HFFc6 (cell line): ENCODE data around the gene ARID3A. TPM values are rescaled to one million over a fixed set of nuclear protein-coding genes. Genes with fewer than 3 reads are reported as not detected.

Experiments
- DNase-seq: peaks from one replicate; pipeline ENCODE4 v3.0.0-alpha.2; 2018
- H3K27ac Mint-ChIP-seq: 2 replicates; pipeline ENCODE4 v1.8.0; 2020; ENCODE audit warnings: mild to moderate bottlenecking, mixed read lengths
- H3K27me3 Mint-ChIP-seq: 2 replicates; pipeline ENCODE4 v1.8.0; 2021; ENCODE audit warnings: mild to moderate bottlenecking, moderate library complexity, mixed read lengths; ENCODE audit not compliant: insufficient read depth
- H3K36me3 Mint-ChIP-seq: 2 replicates; pipeline ENCODE4 v1.8.0; 2021; ENCODE audit warnings: low read depth, mixed read lengths
- H3K4me1 Mint-ChIP-seq: 2 replicates; pipeline ENCODE4 v1.8.0; 2020; ENCODE audit warnings: low read depth, mixed read lengths
- H3K4me3 Mint-ChIP-seq: 2 replicates; pipeline ENCODE4 v1.8.0; 2020; ENCODE audit warnings: mild to moderate bottlenecking, moderate library complexity, mixed read lengths
- H3K9me3 Mint-ChIP-seq: 2 replicates; pipeline ENCODE4 v1.8.0; 2020; ENCODE audit warnings: mild to moderate bottlenecking, mixed read lengths
- total RNA-seq, 6 experiments: library from RNA; stranded (reverse); fragmentation: NEBNext Ultra II Directional; extraction: Animal tissue kit (Norgen Biotek cat#: 25700); gene quantifications; 2 replicates in 1 of 6; 3 replicates in 5 of 6; pipeline ENCODE4 v1.2.3, GENCODE V29; 2021
- TF ChIP-seq, protein P1 (sequence below): fragments of 200-600 bp; sonication (generic); IDR thresholded peaks from 2 replicates; pipeline ENCODE4 v1.5.0; 2021; ENCODE audit warnings: antibody characterized with exemption, mild to moderate bottlenecking

The ARID3A gene
- total RNA-seq, 6 experiments from 2014 or later = 35.1 to 44.2 (median 38.4) TPM

DNA sequence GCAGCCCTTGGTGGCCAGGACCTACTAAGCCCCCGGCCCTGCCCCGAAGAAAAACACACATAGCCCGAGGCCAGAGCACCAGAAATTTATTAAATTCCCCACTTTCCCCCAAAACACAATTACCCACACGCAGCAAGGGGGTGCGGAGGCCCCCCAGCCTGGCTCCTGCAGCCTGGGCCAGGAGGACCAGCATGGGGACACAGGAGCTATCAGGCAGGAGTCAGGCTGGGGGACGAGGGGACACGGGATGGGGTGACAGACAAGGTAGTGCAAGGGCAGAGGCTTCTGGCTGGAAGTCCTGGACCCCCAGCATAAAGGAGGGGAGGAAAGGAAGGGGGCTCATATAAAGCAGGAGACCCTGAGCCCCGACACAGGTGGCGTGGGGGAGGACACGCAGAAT, 29.4 kb upstream of the ARID3A start:
- Mint-ChIP-seq H3K27me3 (peaks cover 7% of the 10 kb centered on the region), H3K9me3 (no peaks in the 10 kb centered on the region), H3K4me1 (no peaks in the 10 kb centered on the region), H3K27ac (no peak overlapping the region), H3K36me3 (no peaks in the 10 kb centered on the region), H3K4me3 (no peak overlapping the region)
- TF ChIP-seq, protein P1, sequence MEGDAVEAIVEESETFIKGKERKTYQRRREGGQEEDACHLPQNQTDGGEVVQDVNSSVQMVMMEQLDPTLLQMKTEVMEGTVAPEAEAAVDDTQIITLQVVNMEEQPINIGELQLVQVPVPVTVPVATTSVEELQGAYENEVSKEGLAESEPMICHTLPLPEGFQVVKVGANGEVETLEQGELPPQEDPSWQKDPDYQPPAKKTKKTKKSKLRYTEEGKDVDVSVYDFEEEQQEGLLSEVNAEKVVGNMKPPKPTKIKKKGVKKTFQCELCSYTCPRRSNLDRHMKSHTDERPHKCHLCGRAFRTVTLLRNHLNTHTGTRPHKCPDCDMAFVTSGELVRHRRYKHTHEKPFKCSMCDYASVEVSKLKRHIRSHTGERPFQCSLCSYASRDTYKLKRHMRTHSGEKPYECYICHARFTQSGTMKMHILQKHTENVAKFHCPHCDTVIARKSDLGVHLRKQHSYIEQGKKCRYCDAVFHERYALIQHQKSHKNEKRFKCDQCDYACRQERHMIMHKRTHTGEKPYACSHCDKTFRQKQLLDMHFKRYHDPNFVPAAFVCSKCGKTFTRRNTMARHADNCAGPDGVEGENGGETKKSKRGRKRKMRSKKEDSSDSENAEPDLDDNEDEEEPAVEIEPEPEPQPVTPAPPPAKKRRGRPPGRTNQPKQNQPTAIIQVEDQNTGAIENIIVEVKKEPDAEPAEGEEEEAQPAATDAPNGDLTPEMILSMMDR = no peak
- no peak for DNase-seq

DNA sequence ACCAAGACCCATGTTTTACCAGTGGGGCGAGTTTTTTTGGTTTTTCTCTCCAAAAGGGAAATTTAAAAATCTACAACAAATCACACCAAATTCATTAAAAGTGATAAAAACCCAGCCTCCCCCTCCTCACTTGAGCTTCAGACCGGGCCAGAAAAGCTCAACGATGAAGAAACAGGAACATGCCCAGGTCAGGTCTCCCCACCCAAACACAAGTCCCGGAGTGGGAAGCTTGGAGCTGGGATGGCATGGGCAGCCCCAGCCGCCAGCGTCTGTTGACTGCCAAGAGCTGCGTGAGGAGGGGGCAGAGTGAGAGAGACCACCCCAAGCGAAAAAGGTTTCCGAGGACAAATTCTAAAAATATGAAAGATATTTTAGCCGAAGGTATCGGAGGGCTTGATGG, 28.8 kb upstream of the ARID3A start:
- no peak for DNase-seq
- no peaks in the 10 kb centered on the region for H3K9me3 Mint-ChIP-seq
- no peak overlapping the region for H3K4me3 Mint-ChIP-seq
- peaks cover 7% of the 10 kb centered on the region for H3K27me3 Mint-ChIP-seq
- H3K36me3 Mint-ChIP-seq = no peaks in the 10 kb centered on the region
- TF ChIP-seq, protein P1 = no peak
- H3K27ac Mint-ChIP-seq = no peak overlapping the region
- H3K4me1 Mint-ChIP-seq = no peaks in the 10 kb centered on the region

DNA sequence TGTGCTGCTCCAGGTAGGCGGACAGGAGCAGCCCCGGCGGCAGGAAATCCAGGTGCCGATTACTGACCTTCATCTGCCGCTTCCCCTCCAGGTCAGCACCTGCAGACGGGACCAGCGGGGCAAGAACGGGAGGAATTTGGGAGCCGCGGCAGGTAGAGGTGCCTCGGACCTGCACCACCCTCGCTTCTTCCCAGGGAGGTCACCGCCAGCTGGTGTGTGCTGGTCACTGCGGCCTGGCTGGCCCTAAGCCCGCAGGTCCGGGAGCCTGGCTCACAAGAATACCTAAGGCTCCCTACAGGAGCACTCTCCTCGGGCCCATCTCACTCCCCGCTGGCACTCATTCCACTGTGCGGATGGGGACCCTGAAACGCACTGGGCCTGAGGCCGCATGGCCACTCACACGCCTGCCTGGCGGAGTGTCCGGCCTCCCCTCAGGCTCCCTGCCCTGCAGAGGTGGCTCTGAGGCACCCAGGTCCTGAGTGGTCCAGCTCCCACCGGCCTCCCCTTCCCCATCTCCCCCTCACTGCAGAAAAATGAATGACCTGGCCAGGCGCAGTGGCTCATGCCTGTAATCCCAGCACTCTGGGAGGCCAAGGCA, 28.3 kb upstream of the ARID3A start:
- Mint-ChIP-seq H3K4me1 (no peaks in the 10 kb centered on the region), H3K27me3 (peaks cover 7% of the 10 kb centered on the region), H3K4me3 (no peak overlapping the region), H3K9me3 (no peaks in the 10 kb centered on the region), H3K36me3 (no peaks in the 10 kb centered on the region), H3K27ac (no peak overlapping the region)
- TF ChIP-seq, protein P1 = peak; percentile 49
- no peak for DNase-seq

DNA sequence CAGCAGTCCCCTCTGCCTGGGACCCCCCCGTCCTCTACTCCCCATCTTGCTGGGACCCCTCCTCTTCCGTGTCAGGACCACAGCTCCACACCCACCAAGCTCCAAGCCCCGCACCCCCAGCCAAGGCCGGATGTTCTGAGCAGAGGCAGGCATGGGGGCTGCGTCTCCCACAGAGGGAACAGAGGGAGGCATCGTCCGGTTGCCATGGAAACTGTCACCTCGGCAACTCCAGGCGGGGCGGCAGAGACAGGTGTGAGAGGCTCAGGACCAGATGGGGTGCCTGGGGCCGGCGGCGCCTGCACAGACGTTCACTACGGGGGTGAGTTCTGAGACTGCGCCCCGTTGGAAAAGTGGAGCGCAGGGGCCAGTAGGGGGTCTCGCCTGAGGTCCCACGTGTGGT, 27.2 kb upstream of the ARID3A start:
- H3K27ac Mint-ChIP-seq = no peak overlapping the region
- H3K27me3 Mint-ChIP-seq = peaks cover 2% of the 10 kb centered on the region; the same call in 1 of the 2 replicates
- H3K4me1 Mint-ChIP-seq = no peaks in the 10 kb centered on the region
- no peaks in the 10 kb centered on the region for H3K9me3 Mint-ChIP-seq
- no peak for DNase-seq
- TF ChIP-seq, protein P1 = no peak
- H3K36me3 Mint-ChIP-seq = no peaks in the 10 kb centered on the region
- no peak overlapping the region for H3K4me3 Mint-ChIP-seq

DNA sequence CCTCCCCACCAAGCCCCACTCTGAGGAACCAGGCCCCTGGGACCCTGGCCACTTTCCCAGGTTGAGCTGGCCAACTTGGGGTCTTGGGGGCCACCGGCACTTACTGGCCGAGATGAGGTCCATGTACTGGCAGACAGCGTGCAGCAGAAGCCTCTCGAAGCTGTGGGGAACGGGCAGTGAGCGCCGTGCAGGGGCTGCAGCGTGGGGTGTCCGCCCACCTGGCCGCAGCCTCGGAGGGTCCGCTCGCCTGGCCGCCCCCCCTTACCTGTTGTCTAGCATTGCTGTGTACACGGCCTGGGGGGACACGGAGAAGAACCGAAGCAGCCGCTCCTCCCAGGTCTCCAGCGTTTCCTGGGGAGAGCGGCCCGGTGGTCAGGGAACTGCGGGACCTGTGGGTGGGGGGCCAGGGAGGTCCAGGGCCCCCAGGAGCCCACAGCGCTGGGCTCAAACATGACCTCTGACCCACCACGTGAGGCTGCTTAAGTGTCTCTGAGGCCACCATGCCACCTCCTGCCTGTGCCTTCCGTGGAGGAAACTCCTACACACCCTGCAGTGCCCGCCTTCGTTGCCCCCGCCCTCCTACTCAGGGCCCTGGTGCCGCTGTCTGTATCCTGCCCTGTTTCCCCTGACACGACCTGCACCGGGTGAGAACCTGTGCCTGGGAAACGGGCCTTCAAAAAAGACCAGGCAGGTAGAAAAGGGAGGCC, 26.3 kb upstream of the ARID3A start:
- DNase-seq = no peak
- Mint-ChIP-seq H3K27ac (no peak overlapping the region), H3K9me3 (no peaks in the 10 kb centered on the region), H3K27me3 (no peaks in the 10 kb centered on the region), H3K4me1 (no peaks in the 10 kb centered on the region), H3K36me3 (peaks cover 5% of the 10 kb centered on the region; the same call in 1 of the 2 replicates), H3K4me3 (no peak overlapping the region)
- TF ChIP-seq, protein P1 = no peak
